Liver (tissue), 9 donors: ENCODE data around the gene IGF2R. TPM values are rescaled to one million over a fixed set of nuclear protein-coding genes. Genes with fewer than 3 reads are reported as not detected.

Experiments
- DNase-seq: peaks from one replicate; pipeline ENCODE4 v3.0.0-alpha.2; 2017; ENCODE audit warnings: low spot score
- H3K27ac ChIP-seq, 2 donors: one replicate each; pipeline ENCODE4 v1.7.0; 2013; ENCODE audit warnings: inconsistent platforms in 2 of 2, low read length in 2 of 2, control low read depth in 1 of 2, low read depth in 1 of 2, mild to moderate bottlenecking in 1 of 2
- H3K27me3 ChIP-seq, 4 donors: one replicate each; pipeline versions ENCODE4 v1.6.1 to v1.7.0; 2013; ENCODE audit warnings: low read length in 3 of 4, inconsistent platforms in 1 of 4, mild to moderate bottlenecking in 1 of 4, moderate library complexity in 1 of 4; ENCODE audit not compliant: control insufficient read depth in 4 of 4, insufficient read depth in 4 of 4
- H3K36me3 ChIP-seq, 4 donors: one replicate each; pipeline versions ENCODE4 v1.6.1 to v1.7.0; 2013; ENCODE audit warnings: low read length in 3 of 4, mild to moderate bottlenecking in 3 of 4, low read depth in 1 of 4, moderate library complexity in 1 of 4; ENCODE audit not compliant: control insufficient read depth in 4 of 4, insufficient read depth in 3 of 4
- H3K4me1 ChIP-seq, 4 donors: one replicate each; pipeline versions ENCODE4 v1.6.1 to v1.7.0; 2013; ENCODE audit warnings: low read length in 3 of 4, mild to moderate bottlenecking in 3 of 4, moderate library complexity in 1 of 4; ENCODE audit not compliant: control insufficient read depth in 4 of 4, insufficient read depth in 4 of 4
- H3K4me3 ChIP-seq, 3 donors: one replicate each; pipeline versions ENCODE4 v1.6.1 to v1.7.0; 2013; ENCODE audit warnings: low read length in 3 of 3, control low read depth in 1 of 3, low read depth in 1 of 3, mild to moderate bottlenecking in 1 of 3
- H3K9ac ChIP-seq, 2 donors: one replicate each; pipeline ENCODE4 v1.7.0; 2013; ENCODE audit warnings: low read length in 2 of 2, mild to moderate bottlenecking in 2 of 2, moderate library complexity in 2 of 2, control low read depth in 1 of 2, low read depth in 1 of 2
- H3K9me3 ChIP-seq, 4 donors: one replicate each; pipeline versions ENCODE4 v1.6.1 to v1.7.0; 2013; ENCODE audit warnings: low read length in 3 of 4; ENCODE audit not compliant: control insufficient read depth in 4 of 4
- ATF3 ChIP-seq: IDR thresholded peaks from 2 replicates; pipeline ENCODE4 v1.6.1; 2016; ENCODE audit warnings: antibody characterized with exemption
- EGR1 ChIP-seq, 2 donors: IDR thresholded peaks; 2 replicates each; pipeline ENCODE4 v1.6.1; 2016 to 2018; ENCODE audit warnings: antibody characterized with exemption in 2 of 2, low read depth in 2 of 2
- FOXA2 ChIP-seq: IDR thresholded peaks from 2 replicates; pipeline ENCODE4 v1.6.1; 2016; ENCODE audit warnings: antibody characterized with exemption
- GABPA ChIP-seq, 2 donors: IDR thresholded peaks in 1 of 2; conservative IDR thresholded peaks in 1 of 2; 2 replicates each; pipeline ENCODE4 v1.6.1; 2016; ENCODE audit warnings: antibody characterized with exemption in 2 of 2, mild to moderate bottlenecking in 1 of 2, moderate library complexity in 1 of 2
- HNF4A ChIP-seq, 2 donors: conservative IDR thresholded peaks; 2 replicates each; pipeline ENCODE4 v1.6.1; 2016; ENCODE audit warnings: antibody characterized with exemption in 2 of 2, mild to moderate bottlenecking in 2 of 2
- HNF4G ChIP-seq: IDR thresholded peaks from 2 replicates; pipeline ENCODE4 v1.6.1; 2016; ENCODE audit warnings: antibody characterized with exemption
- JUND ChIP-seq, 2 donors: IDR thresholded peaks; 2 replicates each; pipeline ENCODE4 v1.6.1; 2016; ENCODE audit warnings: antibody characterized with exemption in 2 of 2
- NR2F2 ChIP-seq: IDR thresholded peaks from 2 replicates; pipeline ENCODE4 v1.6.1; 2016; ENCODE audit warnings: antibody characterized with exemption
- RAD21 ChIP-seq, 2 donors: IDR thresholded peaks; 2 replicates each; pipeline ENCODE4 v1.6.1; 2016; ENCODE audit warnings: antibody characterized with exemption in 2 of 2, mild to moderate bottlenecking in 2 of 2
- RXRA ChIP-seq, 2 donors: IDR thresholded peaks; 2 replicates each; pipeline ENCODE4 v1.6.1; 2017 to 2018; ENCODE audit warnings: antibody characterized with exemption in 2 of 2, mild to moderate bottlenecking in 1 of 2
- SP1 ChIP-seq: IDR thresholded peaks from 2 replicates; pipeline ENCODE4 v1.6.1; 2018; ENCODE audit warnings: antibody characterized with exemption, mild to moderate bottlenecking
- YY1 ChIP-seq: IDR thresholded peaks from 2 replicates; pipeline ENCODE4 v1.6.1; 2016; ENCODE audit warnings: antibody characterized with exemption, mild to moderate bottlenecking
- ZBTB33 ChIP-seq: IDR thresholded peaks from 2 replicates; pipeline ENCODE4 v1.6.1; 2016; ENCODE audit warnings: antibody characterized with exemption
- WGBS: extraction: QIAGEN DNeasy Blood & Tissue Kit; methylation state at CpG from one replicate; pipeline ENCODE4 v1.1.7; 2013; 5-methylcytosine and 5-hydroxymethylcytosine counted together
- polyA plus RNA-seq, 2 donors: library from polyadenylated mRNA; stranded (reverse) in 1 of 2; unstranded in 1 of 2; fragments of 200-250 nt in 1 of 2; fragments of >200 nt in 1 of 2; fragmentation: Nextera tagmentation in 1 of 2; extraction: Ambion mirVana in 1 of 2; gene quantifications; one replicate each; pipeline versions ENCODE4 v1.2.1 to v1.2.3, GENCODE V29; 2013 to 2015
- total RNA-seq, 2 donors: library from RNA; depleted of rRNA; stranded (reverse); fragments of >200 nt; gene quantifications; one replicate each; pipeline ENCODE4 v1.2.3, GENCODE V29; 2014
- TF ChIP-seq, protein P1 (sequence below): fragments of 150-350 bp; IDR thresholded peaks from 2 replicates; pipeline ENCODE4 v1.5.1; 2017; ENCODE audit warnings: improper control_type of control experiment, low read depth, low read length; ENCODE audit not compliant: missing input control
- TF ChIP-seq, protein P2 (sequence below): IDR thresholded peaks from 2 replicates; pipeline ENCODE4 v1.6.1; 2016; ENCODE audit warnings: antibody characterized with exemption, mild to moderate bottlenecking
- TF ChIP-seq, protein P3 (sequence below): IDR thresholded peaks from 2 replicates; pipeline ENCODE4 v1.6.1; 2016; ENCODE audit warnings: antibody characterized with exemption
- donor health status: healthy.
- donor health status: healthy.
- donor health status: healthy.
- donor health status: healthy.
- donor health status: healthy.

The IGF2R gene
- total and polyA plus RNA-seq, 4 donors, result 16.6 to 84.9 (median 45.7) TPM

DNA sequence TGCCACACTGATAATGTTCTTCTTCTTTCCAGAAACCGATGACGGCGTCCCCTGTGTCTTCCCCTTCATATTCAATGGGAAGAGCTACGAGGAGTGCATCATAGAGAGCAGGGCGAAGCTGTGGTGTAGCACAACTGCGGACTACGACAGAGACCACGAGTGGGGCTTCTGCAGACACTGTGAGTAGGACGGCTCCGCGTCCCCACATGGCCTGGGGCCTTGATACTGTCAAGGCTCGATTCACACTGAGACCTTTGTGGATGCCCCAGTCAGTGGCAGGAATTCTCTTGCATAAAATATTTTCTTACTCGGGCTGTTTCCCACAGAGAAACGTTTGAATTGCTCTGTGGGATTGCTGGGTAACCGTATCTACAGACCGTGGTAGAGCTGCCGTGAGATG is 111.2 kb downstream of the IGF2R start:
- Histone ChIP-seq H3K9ac (peak overlapping the region in 1 of 2 donors; percentile 1), H3K36me3 (peaks cover 3 to 46% (median 31%) of the 10 kb centered on the region in 4 donors), H3K27ac (peak overlapping the region; percentile 51 to 75), H3K4me1 (peaks cover 10 to 34% (median 20%) of the 10 kb centered on the region in 4 donors), H3K4me3 (no peak overlapping the region), H3K27me3 (no peaks in the 10 kb centered on the region), H3K9me3 (no peaks in the 10 kb centered on the region)
- no peak for TF ChIP-seq HNF4G
- no peak for TF ChIP-seq HNF4A (conservative IDR thresholded peaks at IDR 0.05)
- no peak for TF ChIP-seq YY1
- TF ChIP-seq ATF3, result no peak
- no peak for TF ChIP-seq JUND (IDR thresholded peaks at IDR 0.05)
- TF ChIP-seq RXRA (IDR thresholded peaks at IDR 0.05), result no peak
- TF ChIP-seq EGR1 (IDR thresholded peaks at IDR 0.05; ENCODE audit: low read depth in 2 of 2), result no peak
- TF ChIP-seq NR2F2, result no peak
- TF ChIP-seq FOXA2, result no peak
- TF ChIP-seq, protein P1, sequence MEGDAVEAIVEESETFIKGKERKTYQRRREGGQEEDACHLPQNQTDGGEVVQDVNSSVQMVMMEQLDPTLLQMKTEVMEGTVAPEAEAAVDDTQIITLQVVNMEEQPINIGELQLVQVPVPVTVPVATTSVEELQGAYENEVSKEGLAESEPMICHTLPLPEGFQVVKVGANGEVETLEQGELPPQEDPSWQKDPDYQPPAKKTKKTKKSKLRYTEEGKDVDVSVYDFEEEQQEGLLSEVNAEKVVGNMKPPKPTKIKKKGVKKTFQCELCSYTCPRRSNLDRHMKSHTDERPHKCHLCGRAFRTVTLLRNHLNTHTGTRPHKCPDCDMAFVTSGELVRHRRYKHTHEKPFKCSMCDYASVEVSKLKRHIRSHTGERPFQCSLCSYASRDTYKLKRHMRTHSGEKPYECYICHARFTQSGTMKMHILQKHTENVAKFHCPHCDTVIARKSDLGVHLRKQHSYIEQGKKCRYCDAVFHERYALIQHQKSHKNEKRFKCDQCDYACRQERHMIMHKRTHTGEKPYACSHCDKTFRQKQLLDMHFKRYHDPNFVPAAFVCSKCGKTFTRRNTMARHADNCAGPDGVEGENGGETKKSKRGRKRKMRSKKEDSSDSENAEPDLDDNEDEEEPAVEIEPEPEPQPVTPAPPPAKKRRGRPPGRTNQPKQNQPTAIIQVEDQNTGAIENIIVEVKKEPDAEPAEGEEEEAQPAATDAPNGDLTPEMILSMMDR, result no peak
- TF ChIP-seq SP1, result no peak
- no peak for TF ChIP-seq RAD21 (IDR thresholded peaks at IDR 0.05)
- no peak for TF ChIP-seq ZBTB33
- TF ChIP-seq, protein P2, sequence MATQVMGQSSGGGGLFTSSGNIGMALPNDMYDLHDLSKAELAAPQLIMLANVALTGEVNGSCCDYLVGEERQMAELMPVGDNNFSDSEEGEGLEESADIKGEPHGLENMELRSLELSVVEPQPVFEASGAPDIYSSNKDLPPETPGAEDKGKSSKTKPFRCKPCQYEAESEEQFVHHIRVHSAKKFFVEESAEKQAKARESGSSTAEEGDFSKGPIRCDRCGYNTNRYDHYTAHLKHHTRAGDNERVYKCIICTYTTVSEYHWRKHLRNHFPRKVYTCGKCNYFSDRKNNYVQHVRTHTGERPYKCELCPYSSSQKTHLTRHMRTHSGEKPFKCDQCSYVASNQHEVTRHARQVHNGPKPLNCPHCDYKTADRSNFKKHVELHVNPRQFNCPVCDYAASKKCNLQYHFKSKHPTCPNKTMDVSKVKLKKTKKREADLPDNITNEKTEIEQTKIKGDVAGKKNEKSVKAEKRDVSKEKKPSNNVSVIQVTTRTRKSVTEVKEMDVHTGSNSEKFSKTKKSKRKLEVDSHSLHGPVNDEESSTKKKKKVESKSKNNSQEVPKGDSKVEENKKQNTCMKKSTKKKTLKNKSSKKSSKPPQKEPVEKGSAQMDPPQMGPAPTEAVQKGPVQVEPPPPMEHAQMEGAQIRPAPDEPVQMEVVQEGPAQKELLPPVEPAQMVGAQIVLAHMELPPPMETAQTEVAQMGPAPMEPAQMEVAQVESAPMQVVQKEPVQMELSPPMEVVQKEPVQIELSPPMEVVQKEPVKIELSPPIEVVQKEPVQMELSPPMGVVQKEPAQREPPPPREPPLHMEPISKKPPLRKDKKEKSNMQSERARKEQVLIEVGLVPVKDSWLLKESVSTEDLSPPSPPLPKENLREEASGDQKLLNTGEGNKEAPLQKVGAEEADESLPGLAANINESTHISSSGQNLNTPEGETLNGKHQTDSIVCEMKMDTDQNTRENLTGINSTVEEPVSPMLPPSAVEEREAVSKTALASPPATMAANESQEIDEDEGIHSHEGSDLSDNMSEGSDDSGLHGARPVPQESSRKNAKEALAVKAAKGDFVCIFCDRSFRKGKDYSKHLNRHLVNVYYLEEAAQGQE, result no peak
- TF ChIP-seq GABPA (IDR thresholded peaks at IDR 0.05 in 1 of 2, conservative IDR thresholded peaks at IDR 0.05 in 1 of 2), result no peak
- DNase-seq, result no peak
- WGBS, result 80% methylated on average over 17 of the region's 17 CpGs

GRCh38 chr6:160081398-160081797 is 112.5 kb downstream of the IGF2R start:
- 92% methylated on average over 11 of the region's 11 CpGs for WGBS
- Histone ChIP-seq H3K4me1 (peaks cover 11 to 40% (median 23%) of the 10 kb centered on the region in 4 donors), H3K4me3 (no peak overlapping the region), H3K9me3 (no peaks in the 10 kb centered on the region), H3K9ac (no peak overlapping the region), H3K36me3 (peaks cover 2 to 49% (median 30%) of the 10 kb centered on the region in 4 donors), H3K27ac (no peak overlapping the region), H3K27me3 (no peaks in the 10 kb centered on the region)
- TF ChIP-seq HNF4G, result no peak
- no peak for TF ChIP-seq ZBTB33
- TF ChIP-seq EGR1 (IDR thresholded peaks at IDR 0.05; ENCODE audit: low read depth in 2 of 2), result no peak
- no peak for TF ChIP-seq JUND (IDR thresholded peaks at IDR 0.05)
- TF ChIP-seq RXRA (IDR thresholded peaks at IDR 0.05), result peak in 1 of 2 donors; percentile 19
- TF ChIP-seq, protein P2, result no peak
- TF ChIP-seq, protein P3, sequence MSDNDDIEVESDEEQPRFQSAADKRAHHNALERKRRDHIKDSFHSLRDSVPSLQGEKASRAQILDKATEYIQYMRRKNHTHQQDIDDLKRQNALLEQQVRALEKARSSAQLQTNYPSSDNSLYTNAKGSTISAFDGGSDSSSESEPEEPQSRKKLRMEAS, result no peak
- DNase-seq, result no peak
